Lower leg skin (tissue), 3 donors: ENCODE measurements around the gene PTPRT.

ENCODE experiments used
- CTCF ChIP-seq, 3 donors: fragments of 450-650 bp; IDR thresholded peaks; one replicate each; pipeline ENCODE4 v1.5.1; 2016; ENCODE audit warnings: antibody characterized with exemption in 3 of 3, mild to moderate bottlenecking in 3 of 3, moderate library complexity in 2 of 3
- POLR2A ChIP-seq, 2 donors: fragments of 450-650 bp; IDR thresholded peaks; one replicate each; pipeline ENCODE4 v1.6.1; 2016 to 2017; ENCODE audit warnings: antibody characterized with exemption in 2 of 2, mild to moderate bottlenecking in 1 of 2, moderate library complexity in 1 of 2

- TF ChIP-seq CTCF (IDR thresholded peaks at IDR 0.05) (no peak), POLR2A (IDR thresholded peaks at IDR 0.05) (no peak)
Measured at GRCh38 chr20:42955713-42956112, 234.0 kb downstream of the PTPRT start.
